Effector CD4-positive, alpha-beta T cell (primary cell): Measurements from ENCODE around the gene VRK3.
A peak's percentile ranks its signal among the peaks of the same experiment; 100 is the strongest.

ENCODE experiments used
- DNase-seq: peaks from one replicate; pipeline ENCODE4 v3.0.0-alpha.2; 2020

VRK3 gene

DNA sequence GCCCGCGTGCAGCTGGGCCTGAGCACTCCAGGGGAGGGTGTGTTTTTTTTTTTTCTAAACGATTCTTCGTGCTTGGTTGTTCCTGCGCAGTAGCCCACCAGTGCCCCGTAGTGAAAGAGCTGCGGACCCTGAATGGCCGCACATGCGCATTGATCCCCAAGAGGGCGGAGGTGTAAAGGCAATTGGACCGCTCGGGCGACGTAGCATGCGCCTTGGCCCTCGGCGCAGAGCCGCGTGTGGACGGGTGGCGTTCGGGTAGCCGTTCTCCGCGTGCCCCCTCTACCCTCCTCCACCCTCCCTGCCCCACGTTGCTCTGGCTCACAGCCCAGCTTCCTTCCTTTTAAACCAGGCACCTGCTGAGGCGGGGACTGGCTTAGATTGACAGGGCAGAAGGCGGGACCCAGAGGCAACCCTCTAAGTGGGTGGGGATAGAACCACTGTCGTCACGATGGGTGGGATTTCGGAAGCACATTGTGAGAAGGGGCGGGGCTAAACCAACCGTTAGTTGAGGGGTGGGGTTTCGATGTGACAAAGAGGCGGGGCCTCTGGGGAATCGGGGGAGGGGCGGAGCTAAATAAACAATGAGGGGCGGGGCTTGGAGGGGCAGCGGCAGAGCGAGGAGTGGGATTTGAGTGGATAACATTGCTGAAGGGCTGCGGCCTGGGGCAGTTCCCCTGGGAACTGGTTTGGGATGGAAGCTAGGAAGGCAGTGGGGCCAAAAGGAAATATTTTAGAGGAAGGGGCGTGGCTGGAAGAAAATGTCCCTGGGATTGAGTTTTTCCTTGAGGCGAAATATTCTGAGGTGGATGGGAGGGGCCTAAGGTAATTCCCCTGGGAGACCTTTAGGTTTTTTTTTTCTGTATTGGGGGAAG is 95.3 kb downstream of the VRK3 start:
- peak; percentile 86 for DNase-seq

DNA sequence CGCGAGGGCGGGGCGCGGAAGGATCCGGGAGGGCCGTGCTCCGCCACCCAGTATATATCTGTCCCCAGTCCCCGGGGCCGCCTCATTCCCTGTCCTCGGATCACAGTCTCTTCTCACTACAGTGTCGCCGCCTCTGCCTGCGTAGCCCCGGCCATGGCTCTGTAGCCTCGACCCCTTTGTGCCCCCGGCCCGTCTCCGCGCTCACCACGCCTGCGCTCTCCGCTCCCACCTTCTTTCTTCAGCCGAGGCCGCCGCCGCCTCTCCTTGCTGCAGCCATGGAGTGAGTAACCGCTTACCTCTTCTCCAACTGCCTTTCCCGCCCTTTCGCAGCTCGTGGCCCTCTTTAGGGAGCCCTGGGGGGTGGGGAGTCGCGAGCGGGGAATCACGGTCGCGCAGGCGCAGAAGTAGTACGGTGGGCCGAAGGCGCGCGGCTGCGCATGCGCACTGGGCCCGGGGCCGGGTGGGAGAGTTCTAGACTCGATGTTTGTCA is 96.0 kb downstream of the VRK3 start, which contains the start of the genes ATF5 and NUP62:
TSS of gene ATF5 (plus strand) at position 85 of the 490 bp plus-strand sequence. CDS start 1,646 bp downstream, outside the sequence.
TSS of gene NUP62 (minus strand) at position 384 of the 490 bp plus-strand sequence. CDS start 19,697 bp downstream, outside the sequence.
- peak; percentile 87 for DNase-seq

DNA sequence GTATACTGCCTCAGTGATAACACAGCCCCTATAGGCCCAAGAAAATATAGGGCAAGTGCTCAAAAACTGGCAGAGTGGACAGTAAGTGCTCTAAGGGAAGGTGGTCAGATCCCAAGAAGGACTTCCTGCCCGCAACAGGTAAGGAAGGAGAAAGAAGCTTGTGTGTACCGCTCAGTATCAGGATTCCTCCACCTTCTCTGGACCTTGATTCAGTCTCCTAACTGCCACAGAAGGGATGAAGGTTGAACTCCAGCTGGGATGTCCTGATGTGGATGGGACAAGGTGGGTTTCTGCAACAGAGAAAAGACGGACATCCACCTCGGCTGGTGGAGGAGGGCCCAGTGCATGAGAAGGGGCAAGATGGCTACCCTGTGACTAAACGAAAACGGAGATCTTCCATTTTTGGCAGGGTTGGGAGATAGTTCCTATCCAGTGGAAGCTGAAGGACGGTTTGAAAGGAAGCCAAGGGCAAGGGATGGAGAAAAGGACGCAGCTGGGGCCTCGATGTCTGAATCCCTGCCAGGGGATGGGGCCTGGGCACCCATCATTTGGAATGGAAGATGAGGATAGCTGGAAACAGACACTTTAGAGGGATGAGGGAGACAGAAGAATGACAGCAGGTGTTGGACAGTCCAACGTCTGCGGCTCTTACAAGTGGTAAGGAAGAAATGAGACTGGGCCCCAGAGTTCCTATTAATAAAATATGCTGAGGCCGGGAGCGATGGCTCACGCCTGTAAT is 97.5 kb downstream of the VRK3 start:
- no peak for DNase-seq

DNA sequence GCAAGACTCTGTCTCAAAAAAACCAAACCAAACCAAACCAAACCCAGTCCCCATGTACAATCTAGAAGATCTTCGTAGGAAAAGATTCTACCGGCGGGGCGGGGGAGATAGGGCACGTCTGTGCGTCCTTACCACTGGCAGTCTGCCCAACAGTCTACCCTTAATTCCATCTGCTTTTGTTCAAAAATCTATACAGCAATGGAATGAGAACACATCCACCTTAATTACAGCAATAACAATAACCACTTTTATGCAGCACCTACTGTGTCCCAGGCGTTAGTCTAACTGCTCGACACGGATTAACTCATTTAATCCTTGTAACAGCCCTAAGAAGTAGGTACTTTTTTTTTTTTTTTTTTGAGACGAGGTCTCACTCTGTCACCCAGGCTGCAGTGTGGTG is 98.7 kb downstream of the VRK3 start:
- DNase-seq, result no peak
